ENCODE data around the gene COL18A1. TPM values are rescaled to one million over a fixed set of nuclear protein-coding genes. Genes with fewer than 3 reads are reported as not detected.
"Not testable (repeated sequence)": the region's sequence is repeated elsewhere in the genome, so short reads cannot be mapped to it uniquely, and the experiment has no call there.

The COL18A1 gene
- total RNA-seq, 1 donor from 2014 or later, result 150 TPM

- Mint-ChIP-seq H3K4me1 (ENCODE audit: unreplicated experiment) (peaks cover 13% of the 10 kb centered on the region), H3K36me3 (peaks cover 6% of the 10 kb centered on the region), H3K9me3 (no peaks in the 10 kb centered on the region), H3K27ac (no peak overlapping the region), H3K27me3 (no peaks in the 10 kb centered on the region), H3K4me3 (no peak overlapping the region)
- no peak for TF ChIP-seq CTCF (conservative IDR thresholded peaks at IDR 0.05)
- DNase-seq (ENCODE audit: extremely low spot score, unreplicated experiment), result no peak
Measured at GRCh38 chr21:45440736-45441350, 35.9 kb downstream of the COL18A1 start.

- H3K4me1 Mint-ChIP-seq (ENCODE audit: unreplicated experiment), result peaks cover 6% of the 10 kb centered on the region
- no peaks in the 10 kb centered on the region for H3K27me3 Mint-ChIP-seq
- no peaks in the 10 kb centered on the region for H3K9me3 Mint-ChIP-seq
- no peak overlapping the region for H3K4me3 Mint-ChIP-seq
- no peak overlapping the region for H3K27ac Mint-ChIP-seq
- peaks cover 6% of the 10 kb centered on the region for H3K36me3 Mint-ChIP-seq
- no peak for DNase-seq (ENCODE audit: extremely low spot score, unreplicated experiment)
- TF ChIP-seq CTCF (conservative IDR thresholded peaks at IDR 0.05), result no peak
Measured at GRCh38 chr21:45441431-45442255, 36.7 kb downstream of the COL18A1 start.

GRCh38 chr21:45442276-45442675 lies 37.3 kb downstream of the COL18A1 start:
- no peak for TF ChIP-seq CTCF (conservative IDR thresholded peaks at IDR 0.05)
- H3K27ac Mint-ChIP-seq, result no peak overlapping the region

GRCh38 chr21:45442686-45443594 lies 38.0 kb downstream of the COL18A1 start:
- not testable (repeated sequence) for DNase-seq (ENCODE audit: extremely low spot score, unreplicated experiment); H3K27me3 Mint-ChIP-seq; H3K36me3 Mint-ChIP-seq; H3K4me3 Mint-ChIP-seq; H3K27ac Mint-ChIP-seq; H3K9me3 Mint-ChIP-seq
- H3K4me1 Mint-ChIP-seq (ENCODE audit: unreplicated experiment), result peaks cover 12% of the 10 kb centered on the region

More at GRCh38 chr21:45442276-45442675, 37.3 kb downstream of the COL18A1 start:
- DNase-seq (ENCODE audit: extremely low spot score, unreplicated experiment), result no peak
- Mint-ChIP-seq H3K27me3 (no peaks in the 10 kb centered on the region), H3K36me3 (peaks cover 6% of the 10 kb centered on the region), H3K9me3 (no peaks in the 10 kb centered on the region), H3K4me1 (ENCODE audit: unreplicated experiment) (peaks cover 7% of the 10 kb centered on the region), H3K4me3 (no peak overlapping the region)

- Mint-ChIP-seq H3K4me3 (no peak overlapping the region), H3K27me3 (no peaks in the 10 kb centered on the region), H3K27ac (no peak overlapping the region), H3K36me3 (peaks cover 12% of the 10 kb centered on the region), H3K4me1 (ENCODE audit: unreplicated experiment) (peaks cover 19% of the 10 kb centered on the region), H3K9me3 (no peaks in the 10 kb centered on the region)
- TF ChIP-seq CTCF (conservative IDR thresholded peaks at IDR 0.05), result no peak
- DNase-seq (ENCODE audit: extremely low spot score, unreplicated experiment), result no peak
Measured at GRCh38 chr21:45443595-45444181, 38.7 kb downstream of the COL18A1 start.
